ENCODE data around the gene KRTAP4-2. TPM values are rescaled to one million over a fixed set of nuclear protein-coding genes. Genes with fewer than 3 reads are reported as not detected.
A peak's percentile ranks its signal among the peaks of the same experiment; 100 is the strongest.
"Not testable (repeated sequence)": the region's sequence is repeated elsewhere in the genome, so short reads cannot be mapped to it uniquely, and the experiment has no call there.

The KRTAP4-2 gene
- total RNA-seq, 1 donor from 2014 or later, result not detected

DNA sequence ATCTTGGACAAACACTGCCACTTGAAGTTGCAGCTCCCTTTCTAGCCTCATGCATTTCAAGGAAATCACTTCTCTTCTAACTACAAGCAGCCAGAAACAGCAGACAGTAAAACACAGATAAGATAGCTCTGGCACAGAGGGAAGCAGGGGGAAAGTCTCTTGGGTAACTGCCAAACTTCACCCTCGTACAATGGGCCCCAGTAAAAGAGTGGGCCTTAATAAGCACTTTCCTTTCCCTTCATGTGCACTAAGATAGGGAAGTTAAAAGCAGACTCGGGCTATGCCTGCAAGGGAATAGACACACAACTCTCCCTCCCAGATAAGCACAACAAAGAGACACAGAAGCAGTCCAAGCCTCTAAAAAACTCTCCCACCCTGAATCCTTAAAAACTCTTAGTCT lies 24.2 kb downstream of the KRTAP4-2 start:
- no peak for DNase-seq (ENCODE audit: low read depth)
- H3K36me3 ChIP-seq (ENCODE audit: control insufficient read depth, insufficient read depth, low read length), result no peaks in the 10 kb centered on the region
- H3K27me3 ChIP-seq (ENCODE audit: control insufficient read depth, insufficient read depth, low read length), result no peaks in the 10 kb centered on the region
- FAIRE-seq, result no peak
- no peak overlapping the region for H3K4me3 ChIP-seq (ENCODE audit: low read depth, low read length)
- TF ChIP-seq, protein P1, sequence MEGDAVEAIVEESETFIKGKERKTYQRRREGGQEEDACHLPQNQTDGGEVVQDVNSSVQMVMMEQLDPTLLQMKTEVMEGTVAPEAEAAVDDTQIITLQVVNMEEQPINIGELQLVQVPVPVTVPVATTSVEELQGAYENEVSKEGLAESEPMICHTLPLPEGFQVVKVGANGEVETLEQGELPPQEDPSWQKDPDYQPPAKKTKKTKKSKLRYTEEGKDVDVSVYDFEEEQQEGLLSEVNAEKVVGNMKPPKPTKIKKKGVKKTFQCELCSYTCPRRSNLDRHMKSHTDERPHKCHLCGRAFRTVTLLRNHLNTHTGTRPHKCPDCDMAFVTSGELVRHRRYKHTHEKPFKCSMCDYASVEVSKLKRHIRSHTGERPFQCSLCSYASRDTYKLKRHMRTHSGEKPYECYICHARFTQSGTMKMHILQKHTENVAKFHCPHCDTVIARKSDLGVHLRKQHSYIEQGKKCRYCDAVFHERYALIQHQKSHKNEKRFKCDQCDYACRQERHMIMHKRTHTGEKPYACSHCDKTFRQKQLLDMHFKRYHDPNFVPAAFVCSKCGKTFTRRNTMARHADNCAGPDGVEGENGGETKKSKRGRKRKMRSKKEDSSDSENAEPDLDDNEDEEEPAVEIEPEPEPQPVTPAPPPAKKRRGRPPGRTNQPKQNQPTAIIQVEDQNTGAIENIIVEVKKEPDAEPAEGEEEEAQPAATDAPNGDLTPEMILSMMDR (IDR thresholded peaks at IDR 0.05; ENCODE audit: insufficient read depth, low read length, severe bottlenecking), result no peak

DNA sequence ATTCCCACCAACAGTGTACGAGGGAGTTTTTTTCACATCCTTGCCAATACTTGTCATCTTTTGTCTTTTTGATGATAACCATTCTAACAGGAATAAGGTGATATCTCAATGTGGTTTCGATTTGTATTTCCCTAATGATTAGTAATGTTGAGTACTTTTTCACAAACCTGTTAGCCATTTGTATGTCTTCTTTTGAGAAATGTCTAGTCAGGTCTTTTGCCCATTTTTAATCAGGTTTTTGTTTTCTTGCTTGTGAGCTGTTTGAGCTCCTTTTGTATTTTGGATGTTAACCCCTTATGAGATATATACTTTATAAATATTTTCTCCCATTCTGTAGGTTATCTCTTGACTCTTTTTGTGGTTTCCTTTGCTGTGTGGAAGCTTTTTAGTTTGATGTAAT lies 26.5 kb downstream of the KRTAP4-2 start:
- FAIRE-seq, result no peak
- Histone ChIP-seq H3K27me3 (ENCODE audit: control insufficient read depth, insufficient read depth, low read length) (no peaks in the 10 kb centered on the region), H3K4me3 (ENCODE audit: low read depth, low read length) (no peak overlapping the region), H3K36me3 (ENCODE audit: control insufficient read depth, insufficient read depth, low read length) (no peaks in the 10 kb centered on the region)
- TF ChIP-seq, protein P1 (IDR thresholded peaks at IDR 0.05; ENCODE audit: insufficient read depth, low read length, severe bottlenecking), result no peak
- no peak for DNase-seq (ENCODE audit: low read depth)

DNA sequence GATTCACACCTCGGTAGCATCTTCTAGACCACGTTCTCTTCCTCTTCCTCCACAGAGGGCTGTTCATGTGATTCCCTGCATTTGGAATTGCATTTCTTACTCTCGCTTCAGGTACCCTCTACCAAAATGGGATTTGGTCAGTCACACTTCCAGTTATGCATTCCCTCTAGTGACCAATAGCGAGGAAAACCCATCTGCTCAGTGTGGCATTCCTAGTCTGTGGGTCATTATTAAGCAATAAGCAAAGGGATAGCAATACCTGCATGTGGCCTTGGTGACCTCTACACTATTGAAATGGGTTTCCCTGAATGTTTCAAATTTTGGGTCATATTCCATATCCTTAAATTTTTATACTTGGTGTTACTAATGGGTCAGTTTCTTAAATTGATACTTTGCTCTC lies 28.0 kb downstream of the KRTAP4-2 start:
- TF ChIP-seq, protein P1 (IDR thresholded peaks at IDR 0.05; ENCODE audit: insufficient read depth, low read length, severe bottlenecking), result no peak
- no peak for FAIRE-seq
- no peaks in the 10 kb centered on the region for H3K36me3 ChIP-seq (ENCODE audit: control insufficient read depth, insufficient read depth, low read length)
- no peak for DNase-seq (ENCODE audit: low read depth)
- H3K4me3 ChIP-seq (ENCODE audit: low read depth, low read length), result no peak overlapping the region
- no peaks in the 10 kb centered on the region for H3K27me3 ChIP-seq (ENCODE audit: control insufficient read depth, insufficient read depth, low read length)

DNA sequence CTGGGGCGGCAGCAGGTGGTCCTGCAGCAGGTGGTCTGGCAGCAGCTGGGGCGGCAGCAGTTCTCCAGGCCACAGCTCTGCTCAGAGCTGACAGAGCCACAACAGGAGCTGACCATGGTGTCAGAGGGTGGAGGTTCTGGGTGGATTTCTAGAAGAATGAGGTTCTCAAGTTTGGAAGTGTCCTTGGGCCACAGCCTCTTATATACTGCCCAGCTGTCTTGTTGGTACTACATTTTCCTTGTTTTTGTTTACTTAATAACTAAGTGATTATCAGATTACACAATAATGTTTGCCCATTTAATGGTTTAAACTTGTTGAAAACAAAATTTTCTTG lies 28.4 kb downstream of the KRTAP4-2 start, which contains the start of gene KRTAP4-5:
TSS of gene KRTAP4-5 (minus strand) at position 174 of the 334 bp plus-strand sequence. CDS start at position 116, 58 bp downstream.
- FAIRE-seq, result no peak

DNA sequence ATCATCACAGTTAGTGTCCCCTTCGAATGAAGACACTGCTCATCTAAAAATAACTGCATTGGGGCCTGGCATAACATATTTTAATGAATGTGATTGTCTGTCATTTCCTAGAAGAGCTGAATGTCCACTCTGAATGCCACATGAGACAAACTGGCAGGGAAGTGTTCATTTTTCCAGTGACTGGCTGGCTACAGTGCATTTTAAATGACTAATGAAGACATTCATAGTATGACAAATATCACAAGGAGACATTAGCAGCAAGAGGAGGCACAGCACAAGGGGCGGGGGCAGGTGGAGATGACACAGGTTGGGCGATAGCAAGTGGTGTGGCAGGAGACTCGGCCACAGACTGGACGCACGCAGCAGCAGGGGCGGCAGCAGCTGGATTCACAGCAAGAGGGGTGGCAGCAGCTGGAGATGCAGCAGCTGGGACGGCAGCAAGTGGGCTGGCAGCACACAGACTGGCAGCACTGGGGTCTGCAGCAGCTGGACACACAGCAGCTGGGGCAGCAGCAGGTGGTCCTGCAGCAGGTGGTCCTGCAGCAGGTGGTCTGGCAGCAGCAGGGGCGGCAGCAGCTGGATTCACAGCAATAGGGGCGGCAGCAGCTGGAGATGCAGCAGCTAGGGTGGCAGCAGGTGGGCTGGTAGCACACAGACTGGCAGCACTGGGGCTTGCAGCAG lies 28.9 kb downstream of the KRTAP4-2 start:
- not testable (repeated sequence) for H3K36me3 ChIP-seq (ENCODE audit: control insufficient read depth, insufficient read depth, low read length); DNase-seq (ENCODE audit: low read depth); H3K27me3 ChIP-seq (ENCODE audit: control insufficient read depth, insufficient read depth, low read length); H3K4me3 ChIP-seq (ENCODE audit: low read depth, low read length)
- FAIRE-seq, result peak; percentile 36

More for the DNA sequence above, 28.4 kb downstream of the KRTAP4-2 start, which contains the start of gene KRTAP4-5:
- H3K27me3 ChIP-seq (ENCODE audit: control insufficient read depth, insufficient read depth, low read length), result no peaks in the 10 kb centered on the region
- H3K36me3 ChIP-seq (ENCODE audit: control insufficient read depth, insufficient read depth, low read length), result no peaks in the 10 kb centered on the region
- no peak within 1 kb of the TSS for H3K4me3 ChIP-seq (ENCODE audit: low read depth, low read length)
- no peak for DNase-seq (ENCODE audit: low read depth)
- TF ChIP-seq, protein P1 (IDR thresholded peaks at IDR 0.05; ENCODE audit: insufficient read depth, low read length, severe bottlenecking), result no peak

DNA sequence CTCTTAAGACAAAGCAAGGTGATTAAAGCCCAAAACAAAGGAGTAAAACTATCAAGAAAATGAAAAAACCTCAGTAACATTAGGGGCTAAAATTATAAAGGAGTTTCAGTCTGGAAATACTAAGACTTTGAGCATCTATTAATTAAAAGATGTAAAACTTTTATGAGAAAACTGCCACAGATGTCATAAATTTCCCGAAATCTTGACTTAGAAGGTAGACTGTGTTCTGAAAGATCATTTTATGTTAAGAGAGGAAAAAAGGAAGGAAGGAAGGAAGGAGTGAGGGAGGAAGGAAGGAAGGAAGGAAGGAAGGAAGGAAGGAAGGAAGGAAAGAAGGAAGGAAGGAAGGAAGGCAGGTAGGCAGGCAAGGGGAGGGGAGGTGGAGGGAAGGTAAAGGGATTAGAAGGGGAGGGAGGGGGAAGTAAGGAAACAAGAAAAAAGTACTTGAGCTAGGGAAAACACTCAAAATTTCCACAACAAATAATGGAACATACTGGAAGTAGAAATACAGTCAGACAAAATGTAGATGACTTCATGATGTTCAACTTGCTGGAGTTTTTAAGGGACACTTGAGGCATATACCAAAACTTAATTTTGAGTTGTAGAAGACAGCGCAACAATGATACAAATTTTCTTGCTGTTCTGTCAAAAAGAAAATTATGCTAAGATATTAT lies 30.4 kb downstream of the KRTAP4-2 start:
- H3K4me3 ChIP-seq (ENCODE audit: low read depth, low read length), result no peak overlapping the region
- DNase-seq (ENCODE audit: low read depth) (no peak), FAIRE-seq (no peak)
- no peaks in the 10 kb centered on the region for H3K36me3 ChIP-seq (ENCODE audit: control insufficient read depth, insufficient read depth, low read length)
- no peaks in the 10 kb centered on the region for H3K27me3 ChIP-seq (ENCODE audit: control insufficient read depth, insufficient read depth, low read length)
- TF ChIP-seq, protein P1 (IDR thresholded peaks at IDR 0.05; ENCODE audit: insufficient read depth, low read length, severe bottlenecking), result no peak

Data from bronchial epithelial cell (primary cell).